DOHH2 (cell line): ENCODE measurements around the gene NBPF26.
"Not testable (repeated sequence)": the region's sequence is repeated elsewhere in the genome, so short reads cannot be mapped to it uniquely, and the experiment has no call there.

Source experiments
- EZH2phosphoT487 ChIP-seq: fragments of 200-600 bp; sonication (generic); IDR thresholded peaks from 2 replicates; pipeline ENCODE4 v1.6.1; 2017; ENCODE audit warnings: borderline replicate concordance, mild to moderate bottlenecking, antibody characterized with exemption, low read length, moderate library complexity, mixed read lengths
- TF ChIP-seq, protein P1 (sequence below): fragments of 200-600 bp; sonication (generic); IDR thresholded peaks from one replicate; pipeline ENCODE4 v1.5.1; 2014; ENCODE audit warnings: antibody characterized with exemption, mild to moderate bottlenecking, low read depth, low read length; ENCODE audit not compliant: poor library complexity, severe bottlenecking

GRCh38 chr1:120684397-120684796, 39.3 kb upstream of the NBPF26 start:
- TF ChIP-seq EZH2phosphoT487: not testable (repeated sequence)
- TF ChIP-seq, protein P1, sequence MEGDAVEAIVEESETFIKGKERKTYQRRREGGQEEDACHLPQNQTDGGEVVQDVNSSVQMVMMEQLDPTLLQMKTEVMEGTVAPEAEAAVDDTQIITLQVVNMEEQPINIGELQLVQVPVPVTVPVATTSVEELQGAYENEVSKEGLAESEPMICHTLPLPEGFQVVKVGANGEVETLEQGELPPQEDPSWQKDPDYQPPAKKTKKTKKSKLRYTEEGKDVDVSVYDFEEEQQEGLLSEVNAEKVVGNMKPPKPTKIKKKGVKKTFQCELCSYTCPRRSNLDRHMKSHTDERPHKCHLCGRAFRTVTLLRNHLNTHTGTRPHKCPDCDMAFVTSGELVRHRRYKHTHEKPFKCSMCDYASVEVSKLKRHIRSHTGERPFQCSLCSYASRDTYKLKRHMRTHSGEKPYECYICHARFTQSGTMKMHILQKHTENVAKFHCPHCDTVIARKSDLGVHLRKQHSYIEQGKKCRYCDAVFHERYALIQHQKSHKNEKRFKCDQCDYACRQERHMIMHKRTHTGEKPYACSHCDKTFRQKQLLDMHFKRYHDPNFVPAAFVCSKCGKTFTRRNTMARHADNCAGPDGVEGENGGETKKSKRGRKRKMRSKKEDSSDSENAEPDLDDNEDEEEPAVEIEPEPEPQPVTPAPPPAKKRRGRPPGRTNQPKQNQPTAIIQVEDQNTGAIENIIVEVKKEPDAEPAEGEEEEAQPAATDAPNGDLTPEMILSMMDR: not testable (repeated sequence)
